ENCODE results near the gene IRF2BP1. TPM values are rescaled to one million over a fixed set of nuclear protein-coding genes. Genes with fewer than 3 reads are reported as not detected.

Gene IRF2BP1
- total and polyA plus RNA-seq, 2 donors (not counting 1 experiment from before 2014, with no cell fraction given) = 4.0 to 23.1 TPM

DNA sequence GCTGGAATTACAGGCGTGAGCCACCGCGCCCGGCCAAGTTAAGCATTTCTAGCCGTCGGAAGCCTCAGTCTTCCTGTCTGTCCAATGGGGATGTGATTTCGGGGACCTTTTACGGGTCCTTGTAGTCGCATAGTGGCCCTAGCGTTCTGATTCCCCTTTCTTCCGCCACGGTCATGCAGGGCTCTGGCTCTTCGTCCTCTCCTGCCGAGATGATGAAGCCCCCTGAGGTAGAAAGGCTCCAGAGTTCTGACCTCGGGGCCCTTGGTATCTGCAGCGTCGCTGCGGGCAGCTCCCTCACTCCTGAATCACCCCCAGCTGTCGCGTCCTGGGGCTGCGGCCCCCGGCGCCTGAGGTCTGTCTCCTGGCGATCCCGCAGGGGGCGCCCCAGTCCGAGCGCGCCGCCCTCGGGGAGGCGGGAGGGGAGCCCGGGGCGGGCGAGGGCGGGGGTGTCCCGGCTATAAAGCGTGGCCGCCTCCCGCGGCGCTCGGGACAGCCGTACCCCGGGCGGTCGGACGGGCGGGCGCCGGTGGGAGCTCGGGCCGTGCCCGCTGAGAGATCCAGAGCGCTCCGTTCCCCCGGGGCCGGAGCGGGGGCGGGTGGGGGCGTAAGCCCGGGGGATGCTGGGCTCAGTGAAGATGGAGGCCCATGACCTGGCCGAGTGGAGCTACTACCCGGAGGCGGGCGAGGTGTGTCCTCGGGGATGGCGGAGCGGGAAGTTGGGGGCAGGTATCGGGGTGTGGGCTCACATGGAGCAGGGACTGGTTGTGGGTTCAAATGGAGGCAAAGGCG lies 21.9 kb downstream of the IRF2BP1 start, which contains the start of gene FOXA3:
TSS of gene FOXA3 (plus strand) at position 487 of the 789 bp plus-strand sequence. CDS start at position 618, 131 bp downstream.
- Histone ChIP-seq H4K20me1 (ENCODE audit: control insufficient read depth, extremely low read depth, insufficient read depth, low read length) (no peaks in the 10 kb centered on the region), H3K4me1 (ENCODE audit: control insufficient read depth, extremely low read depth, insufficient read depth, low read length) (no peaks in the 10 kb centered on the region), H3K27me3 (ENCODE audit: control insufficient read depth, insufficient read depth, low read length) (peaks cover 35% of the 10 kb centered on the region), H2AFZ (ENCODE audit: low read length) (peak within 1 kb of the TSS; percentile 80), H3K27ac (ENCODE audit: insufficient read depth, low read length) (no peak within 1 kb of the TSS), H3K36me3 (ENCODE audit: control insufficient read depth, insufficient read depth, low read length) (peaks cover 3% of the 10 kb centered on the region), H3K9ac (ENCODE audit: insufficient read depth, low read length) (no peak within 1 kb of the TSS), H3K9me3 (ENCODE audit: control insufficient read depth, insufficient read depth, low read depth, low read length) (no peaks in the 10 kb centered on the region), H3K4me3 (replicated peaks in 1 of 4; ENCODE audit: control extremely low read depth in 1 of 4, insufficient read depth in 1 of 4, low read depth in 3 of 4, low read length in 4 of 4) (peak within 1 kb of the TSS; percentile 27 to 49 (median 38)), H3K79me2 (ENCODE audit: control insufficient read depth, insufficient read depth, low read length) (peaks cover 26% of the 10 kb centered on the region), H3K4me2 (ENCODE audit: extremely low read depth, insufficient read depth, low read length) (peak within 1 kb of the TSS; percentile 75)
- DNase-seq (ENCODE audit: low read depth in 2 of 2) = peak; percentile 15 to 24
- TF ChIP-seq, protein P1, sequence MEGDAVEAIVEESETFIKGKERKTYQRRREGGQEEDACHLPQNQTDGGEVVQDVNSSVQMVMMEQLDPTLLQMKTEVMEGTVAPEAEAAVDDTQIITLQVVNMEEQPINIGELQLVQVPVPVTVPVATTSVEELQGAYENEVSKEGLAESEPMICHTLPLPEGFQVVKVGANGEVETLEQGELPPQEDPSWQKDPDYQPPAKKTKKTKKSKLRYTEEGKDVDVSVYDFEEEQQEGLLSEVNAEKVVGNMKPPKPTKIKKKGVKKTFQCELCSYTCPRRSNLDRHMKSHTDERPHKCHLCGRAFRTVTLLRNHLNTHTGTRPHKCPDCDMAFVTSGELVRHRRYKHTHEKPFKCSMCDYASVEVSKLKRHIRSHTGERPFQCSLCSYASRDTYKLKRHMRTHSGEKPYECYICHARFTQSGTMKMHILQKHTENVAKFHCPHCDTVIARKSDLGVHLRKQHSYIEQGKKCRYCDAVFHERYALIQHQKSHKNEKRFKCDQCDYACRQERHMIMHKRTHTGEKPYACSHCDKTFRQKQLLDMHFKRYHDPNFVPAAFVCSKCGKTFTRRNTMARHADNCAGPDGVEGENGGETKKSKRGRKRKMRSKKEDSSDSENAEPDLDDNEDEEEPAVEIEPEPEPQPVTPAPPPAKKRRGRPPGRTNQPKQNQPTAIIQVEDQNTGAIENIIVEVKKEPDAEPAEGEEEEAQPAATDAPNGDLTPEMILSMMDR (conservative IDR thresholded peaks at IDR 0.05 in 1 of 2, IDR thresholded peaks at IDR 0.05 in 1 of 2; ENCODE audit: low read depth in 1 of 2, low read length in 2 of 2) = peak; percentile 26 to 45
- TF ChIP-seq EZH2 (IDR thresholded peaks at IDR 0.05; ENCODE audit: low read length, missing control alignments) = peak; percentile 66

DNA sequence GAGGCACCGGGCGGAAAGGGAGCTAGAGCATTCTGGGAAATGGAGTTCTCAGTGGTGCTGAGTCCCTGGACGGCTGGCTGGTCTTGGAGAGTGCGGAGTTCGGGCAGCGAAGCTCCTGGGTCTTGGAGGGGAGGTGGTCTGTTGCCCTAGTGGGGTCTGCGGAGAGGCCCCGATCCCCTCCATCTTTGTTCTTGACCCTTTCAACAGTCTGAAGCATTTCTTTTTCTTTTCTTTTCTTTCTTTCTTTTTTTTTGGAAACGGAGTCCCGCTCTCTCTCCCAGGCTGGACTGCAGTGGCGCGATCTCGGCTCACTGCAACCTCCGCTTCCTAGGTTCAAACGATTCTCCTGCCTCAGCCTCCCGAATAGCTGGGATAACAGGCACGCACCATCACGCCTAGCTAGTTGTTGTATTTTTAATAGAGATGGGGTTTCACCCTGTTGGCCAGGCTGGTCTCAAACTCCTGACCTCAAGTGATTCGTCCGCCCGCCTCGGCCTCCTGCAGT lies 22.6 kb downstream of the IRF2BP1 start:
- Histone ChIP-seq H2AFZ (ENCODE audit: low read length) (peak overlapping the region; percentile 80), H3K4me1 (ENCODE audit: control insufficient read depth, extremely low read depth, insufficient read depth, low read length) (no peaks in the 10 kb centered on the region), H3K27ac (ENCODE audit: insufficient read depth, low read length) (no peak overlapping the region), H3K36me3 (ENCODE audit: control insufficient read depth, insufficient read depth, low read length) (peaks cover 3% of the 10 kb centered on the region), H3K9me3 (ENCODE audit: control insufficient read depth, insufficient read depth, low read depth, low read length) (no peaks in the 10 kb centered on the region), H3K4me3 (replicated peaks in 1 of 4; ENCODE audit: control extremely low read depth in 1 of 4, insufficient read depth in 1 of 4, low read depth in 3 of 4, low read length in 4 of 4) (peak overlapping the region; percentile 27 to 49 (median 38)), H3K27me3 (ENCODE audit: control insufficient read depth, insufficient read depth, low read length) (peaks cover 35% of the 10 kb centered on the region), H3K9ac (ENCODE audit: insufficient read depth, low read length) (no peak overlapping the region), H4K20me1 (ENCODE audit: control insufficient read depth, extremely low read depth, insufficient read depth, low read length) (no peaks in the 10 kb centered on the region), H3K79me2 (ENCODE audit: control insufficient read depth, insufficient read depth, low read length) (peaks cover 28% of the 10 kb centered on the region), H3K4me2 (ENCODE audit: extremely low read depth, insufficient read depth, low read length) (peak overlapping the region; percentile 75)
- no peak for DNase-seq (ENCODE audit: low read depth in 2 of 2)
- no peak for TF ChIP-seq EZH2 (IDR thresholded peaks at IDR 0.05; ENCODE audit: low read length, missing control alignments)
- TF ChIP-seq, protein P1 (conservative IDR thresholded peaks at IDR 0.05 in 1 of 2, IDR thresholded peaks at IDR 0.05 in 1 of 2; ENCODE audit: low read depth in 1 of 2, low read length in 2 of 2) = no peak

DNA sequence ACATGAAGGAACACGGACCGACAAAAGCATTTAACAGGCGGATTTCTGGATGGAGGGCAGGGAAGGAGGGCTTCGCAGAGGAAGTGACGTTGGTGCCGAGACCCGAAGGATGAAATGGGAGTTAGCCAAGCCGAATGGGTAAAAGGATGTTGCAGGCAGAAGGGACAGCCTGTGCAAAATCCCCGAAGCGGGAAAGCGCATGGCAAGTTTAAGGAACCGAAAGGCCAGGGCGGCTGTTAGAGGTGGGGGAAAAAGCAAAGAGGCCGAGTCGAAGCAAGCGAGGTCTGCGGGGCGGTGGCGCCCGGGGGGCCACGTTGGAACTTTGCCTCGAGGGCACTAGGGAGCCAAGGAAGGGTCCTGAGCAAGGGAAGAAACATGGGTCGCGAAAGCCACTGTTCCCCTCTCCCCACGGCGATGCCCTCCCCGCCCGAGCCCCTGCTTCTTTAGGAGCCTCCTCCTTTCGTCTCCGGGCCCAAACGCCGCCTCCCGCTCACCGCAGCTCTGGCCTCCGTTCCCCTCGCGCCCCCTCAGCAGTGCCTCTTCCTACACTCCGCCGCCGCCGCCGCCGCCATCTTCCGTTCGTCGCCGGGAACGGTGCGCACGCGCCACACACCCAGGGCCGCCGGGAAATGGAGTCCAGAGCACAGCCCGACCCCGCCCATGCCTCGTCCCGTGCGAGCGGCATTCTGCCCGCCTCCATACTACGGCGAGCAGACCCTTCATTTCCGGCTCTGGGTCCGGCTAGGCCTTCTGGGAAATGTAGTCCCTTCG lies 23.2 kb downstream of the IRF2BP1 start, which contains the start of gene SYMPK:
TSS of gene SYMPK (minus strand) at position 584 of the 771 bp plus-strand sequence. CDS start 8,652 bp downstream, outside the sequence.
- H3K4me3 ChIP-seq (replicated peaks in 1 of 4; ENCODE audit: control extremely low read depth in 1 of 4, insufficient read depth in 1 of 4, low read depth in 3 of 4, low read length in 4 of 4) = peak within 1 kb of the TSS; percentile 81 to 97 (median 92)

More for the DNA sequence above, 23.2 kb downstream of the IRF2BP1 start, which contains the start of gene SYMPK:
- H3K27ac ChIP-seq (ENCODE audit: insufficient read depth, low read length) = peak within 1 kb of the TSS; percentile 88
- H3K27me3 ChIP-seq (ENCODE audit: control insufficient read depth, insufficient read depth, low read length) = peaks cover 30% of the 10 kb centered on the region
- H3K9me3 ChIP-seq (ENCODE audit: control insufficient read depth, insufficient read depth, low read depth, low read length) = no peaks in the 10 kb centered on the region
- peak within 1 kb of the TSS; percentile 80 for H2AFZ ChIP-seq (ENCODE audit: low read length)
- DNase-seq (ENCODE audit: low read depth in 2 of 2) = peak; percentile 97 to 98
- H3K9ac ChIP-seq (ENCODE audit: insufficient read depth, low read length) = peak within 1 kb of the TSS; percentile 86
- peak within 1 kb of the TSS; percentile 94 for H3K4me2 ChIP-seq (ENCODE audit: extremely low read depth, insufficient read depth, low read length)
- peaks cover 7% of the 10 kb centered on the region for H3K36me3 ChIP-seq (ENCODE audit: control insufficient read depth, insufficient read depth, low read length)
- H3K79me2 ChIP-seq (ENCODE audit: control insufficient read depth, insufficient read depth, low read length) = peaks cover 32% of the 10 kb centered on the region
- TF ChIP-seq, protein P1 (conservative IDR thresholded peaks at IDR 0.05 in 1 of 2, IDR thresholded peaks at IDR 0.05 in 1 of 2; ENCODE audit: low read depth in 1 of 2, low read length in 2 of 2) = no peak
- no peak for TF ChIP-seq EZH2 (IDR thresholded peaks at IDR 0.05; ENCODE audit: low read length, missing control alignments)
- no peaks in the 10 kb centered on the region for H3K4me1 ChIP-seq (ENCODE audit: control insufficient read depth, extremely low read depth, insufficient read depth, low read length)
- no peaks in the 10 kb centered on the region for H4K20me1 ChIP-seq (ENCODE audit: control insufficient read depth, extremely low read depth, insufficient read depth, low read length)

All from fibroblast of lung (primary cell).